GM21723 (cell line): ENCODE measurements around the gene UBE2E2.

Experiments used
- ATAC-seq: cut with Tn5 transposase; IDR thresholded peaks from one replicate; pipeline ENCODE4 v1.9.1; 2021; ENCODE audit warnings: mild to moderate bottlenecking, moderate library complexity; ENCODE audit not compliant: unreplicated experiment

UBE2E2 gene

GRCh38 chr3:23377928-23378672 lies 175.0 kb downstream of the UBE2E2 start:
- peak; percentile 70 for ATAC-seq

- ATAC-seq = no peak
Measured at GRCh38 chr3:23383875-23384274, 180.7 kb downstream of the UBE2E2 start.

GRCh38 chr3:23385327-23385726 lies 182.2 kb downstream of the UBE2E2 start:
- ATAC-seq = no peak

GRCh38 chr3:23387286-23387918 lies 184.3 kb downstream of the UBE2E2 start:
- ATAC-seq = no peak

- ATAC-seq = no peak
Measured at GRCh38 chr3:23389089-23389488, 186.0 kb downstream of the UBE2E2 start.

- ATAC-seq = peak; percentile 71
Measured at GRCh38 chr3:23389686-23390085, 186.6 kb downstream of the UBE2E2 start.

DNA sequence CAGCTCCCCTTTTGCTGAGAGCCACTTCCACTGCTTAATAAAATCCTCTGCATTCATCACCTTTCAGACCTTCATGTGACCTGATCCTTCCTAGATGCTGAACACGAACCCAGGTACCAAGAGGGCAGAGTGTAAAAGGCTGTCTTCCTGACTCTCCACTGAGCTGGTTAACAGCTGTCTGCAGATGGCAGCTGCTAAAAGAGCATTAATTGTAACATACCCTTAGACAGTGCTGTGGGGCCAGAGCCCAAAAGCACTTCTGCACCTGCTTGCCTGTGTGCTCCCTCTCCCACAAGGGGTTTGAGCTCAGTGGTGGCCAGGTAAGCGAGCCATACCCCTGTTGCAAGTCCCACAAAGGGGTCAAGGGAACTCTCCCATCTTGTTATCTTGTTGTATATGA lies 187.3 kb downstream of the UBE2E2 start:
- ATAC-seq = no peak

- no peak for ATAC-seq
Measured at GRCh38 chr3:23390989-23391553, 187.9 kb downstream of the UBE2E2 start.

DNA sequence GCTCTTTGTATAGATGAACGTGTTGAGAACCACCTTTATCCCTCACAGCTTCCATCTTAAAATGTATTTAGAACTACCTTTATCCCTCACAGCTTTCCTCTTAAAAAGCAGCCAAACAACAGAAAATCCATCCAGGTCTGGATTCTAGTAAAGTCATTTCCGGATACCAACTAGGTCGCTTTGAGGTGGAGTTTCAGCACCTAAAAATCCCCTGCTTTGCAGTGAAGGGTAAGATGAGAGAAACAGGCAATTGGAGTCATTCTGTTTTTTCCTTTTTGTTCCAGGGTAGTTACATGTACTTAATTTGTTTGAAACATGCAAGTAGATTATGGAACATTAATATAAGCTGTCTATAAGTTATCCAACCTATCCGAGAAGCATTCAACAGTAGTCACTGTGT lies 192.0 kb downstream of the UBE2E2 start:
- ATAC-seq = no peak

GRCh38 chr3:23396746-23397145 lies 193.6 kb downstream of the UBE2E2 start:
- ATAC-seq = no peak

- no peak for ATAC-seq
Measured at GRCh38 chr3:23399221-23399620, 196.1 kb downstream of the UBE2E2 start.

DNA sequence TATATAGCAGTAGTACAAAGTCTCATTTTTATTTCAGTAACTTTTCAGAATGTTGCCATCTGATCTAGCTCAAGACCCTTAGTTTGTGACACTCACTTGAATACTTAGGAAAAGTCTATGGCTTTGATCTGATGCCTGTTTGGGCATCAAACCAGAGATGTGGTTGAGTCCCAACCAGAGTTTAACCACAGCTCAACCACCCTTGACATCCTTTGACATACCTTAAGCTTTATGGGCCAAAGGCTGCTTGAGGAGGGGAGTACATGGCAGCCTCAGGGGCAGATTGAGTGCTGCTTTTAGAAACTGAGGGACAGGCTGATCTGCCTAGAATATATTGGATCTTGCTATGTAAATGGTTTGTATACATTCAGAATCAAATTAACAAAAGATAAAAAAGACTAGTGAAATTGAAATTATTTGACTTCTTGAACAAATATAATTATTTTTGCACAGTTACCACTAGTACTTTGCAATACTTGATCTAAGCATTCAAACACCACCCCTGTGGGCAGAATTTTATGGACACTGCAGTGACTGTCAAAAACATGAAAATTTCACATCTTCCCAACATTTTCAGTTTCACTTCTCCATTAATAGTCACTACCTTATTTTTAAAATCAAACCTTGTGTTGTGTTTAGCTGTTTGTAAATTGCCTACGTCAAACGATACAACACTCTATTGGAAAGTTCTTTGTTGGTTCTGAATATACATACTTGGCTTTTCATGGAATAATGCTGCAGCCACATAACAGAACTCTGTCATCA lies 199.8 kb downstream of the UBE2E2 start:
- ATAC-seq = peak; percentile 39

GRCh38 chr3:23404246-23404645 lies 201.1 kb downstream of the UBE2E2 start:
- ATAC-seq = no peak

- peak; percentile 76 for ATAC-seq
Measured at GRCh38 chr3:23405081-23405480, 202.0 kb downstream of the UBE2E2 start.

DNA sequence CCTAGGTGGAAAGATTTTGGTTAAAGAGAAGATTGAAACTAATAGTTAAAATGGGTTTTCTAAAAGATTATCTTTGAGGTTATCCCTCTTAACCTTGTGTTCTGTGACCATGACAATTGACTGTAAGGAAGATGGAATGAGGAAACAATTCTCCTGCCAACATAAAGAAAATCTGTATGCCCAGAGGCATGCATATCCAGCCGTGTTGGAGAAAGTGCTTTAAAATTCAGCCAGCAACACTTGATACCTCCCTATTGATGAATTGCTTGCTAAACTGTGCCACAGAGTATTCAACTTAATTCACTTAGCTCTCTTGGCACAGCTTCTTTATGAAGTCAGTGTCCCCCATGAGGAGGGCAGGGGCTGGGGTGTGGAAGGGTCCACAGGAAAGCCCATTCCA lies 203.5 kb downstream of the UBE2E2 start:
- ATAC-seq = no peak

- ATAC-seq = no peak
Measured at GRCh38 chr3:23418026-23418425, 214.9 kb downstream of the UBE2E2 start.

GRCh38 chr3:23421811-23422516 lies 218.8 kb downstream of the UBE2E2 start:
- peak; percentile 45 for ATAC-seq

- ATAC-seq = peak; percentile 83
Measured at GRCh38 chr3:23422517-23422851, 219.4 kb downstream of the UBE2E2 start.

DNA sequence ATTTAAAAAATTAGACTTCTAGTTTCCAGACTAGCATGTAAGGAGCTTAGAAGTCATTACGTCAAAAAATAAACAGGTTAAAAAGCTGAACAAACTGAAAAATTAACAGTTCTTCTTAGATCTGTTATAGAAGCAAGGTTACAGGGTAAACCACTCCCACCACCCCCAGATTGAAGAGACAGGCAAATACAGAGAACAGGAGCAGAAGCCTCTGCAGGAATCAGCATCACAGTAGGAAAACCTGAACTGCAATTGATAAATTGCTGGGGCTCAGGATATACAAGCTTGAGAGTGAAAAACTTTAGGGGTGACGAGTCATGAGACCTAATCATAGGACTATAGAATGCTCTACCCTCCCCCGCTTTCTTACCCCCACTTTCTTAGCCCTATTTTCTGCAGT lies 222.3 kb downstream of the UBE2E2 start:
- ATAC-seq = no peak

- peak; percentile 61 for ATAC-seq
Measured at GRCh38 chr3:23430781-23431398, 227.8 kb downstream of the UBE2E2 start.

GRCh38 chr3:23431764-23432163 lies 228.6 kb downstream of the UBE2E2 start:
- ATAC-seq = no peak
